Neural cell (in vitro differentiated cells): ENCODE measurements around the gene ERBB4. TPM values are rescaled to one million over a fixed set of nuclear protein-coding genes. Genes with fewer than 3 reads are reported as not detected.

Source experiments
- H2AFZ ChIP-seq: fragments of 200-600, 300-800 bp; sonication (generic), shearing (Covaris generic); 2 replicates; pipeline ENCODE4 v1.6.0; 2014; ENCODE audit warnings: low read depth, mild to moderate bottlenecking, antibody characterized with exemption, low read length, moderate library complexity
- H3F3A ChIP-seq: fragments of 200-600 bp; shearing (Covaris generic); 2 replicates; pipeline ENCODE4 v1.6.1; 2016; ENCODE audit warnings: mild to moderate bottlenecking, moderate library complexity, mixed read lengths, antibody characterized with exemption, low read length; ENCODE audit not compliant: insufficient read depth, poor library complexity, severe bottlenecking
- H3K27ac ChIP-seq: fragments of 200-600, 300-800 bp; sonication (generic), shearing (Covaris generic); 2 replicates; pipeline ENCODE4 v1.5.1; 2014; ENCODE audit warnings: mild to moderate bottlenecking, low read length, moderate library complexity
- H3K27me3 ChIP-seq: fragments of 300-800, 200-600 bp; sonication (generic), shearing (Covaris generic); 2 replicates; pipeline ENCODE4 v1.6.0; 2014; ENCODE audit warnings: mild to moderate bottlenecking, low read depth, low read length, moderate library complexity; ENCODE audit not compliant: insufficient read depth
- H3K36me3 ChIP-seq: fragments of 300-800, 200-600 bp; sonication (generic), shearing (Covaris generic); 2 replicates; pipeline ENCODE4 v1.5.1; 2014; ENCODE audit warnings: mild to moderate bottlenecking, antibody characterized with exemption, low read length, moderate library complexity; ENCODE audit not compliant: insufficient read depth
- H3K4me2 ChIP-seq: fragments of 300-800, 200-600 bp; sonication (generic), shearing (Covaris generic); 2 replicates; pipeline ENCODE4 v1.6.0; 2014; ENCODE audit warnings: mild to moderate bottlenecking, low read length
- H3K4me3 ChIP-seq: fragments of 300-800, 200-600 bp; sonication (generic), shearing (Covaris generic); 2 replicates; pipeline ENCODE4 v1.5.1; 2014; ENCODE audit warnings: mild to moderate bottlenecking, low read length, moderate library complexity
- H3K79me2 ChIP-seq: fragments of 200-600 bp; shearing (Covaris generic); replicated peaks from 2 replicates; pipeline ENCODE4 v1.6.0; 2014; ENCODE audit warnings: mild to moderate bottlenecking, low read length, moderate library complexity; ENCODE audit not compliant: insufficient read depth
- H3K9ac ChIP-seq: fragments of 300-800, 200-600 bp; sonication (generic), shearing (Covaris generic); 2 replicates; pipeline ENCODE4 v1.6.1; 2016; ENCODE audit warnings: mild to moderate bottlenecking, low read length, mixed read lengths
- H3K9me2 ChIP-seq: fragments of 200-600 bp; shearing (Covaris generic); 2 replicates; pipeline ENCODE4 v1.6.1; 2016; ENCODE audit warnings: mild to moderate bottlenecking, low read length, mixed read lengths; ENCODE audit not compliant: insufficient read depth
- H3K9me3 ChIP-seq: fragments of 200-600, 300-800 bp; sonication (generic), shearing (Covaris generic); 2 replicates; pipeline ENCODE4 v1.6.1; 2016; ENCODE audit warnings: mild to moderate bottlenecking, mixed run types, low read length, moderate library complexity, mixed read lengths
- H4K20me1 ChIP-seq: fragments of 200-600 bp; shearing (Covaris generic); 2 replicates; pipeline ENCODE4 v1.6.1; 2016; ENCODE audit warnings: mild to moderate bottlenecking, mixed run types; ENCODE audit not compliant: insufficient read depth
- EP300 ChIP-seq: fragments of 450-650 bp; conservative IDR thresholded peaks from 2 replicates; pipeline ENCODE4 v1.6.1; 2014; ENCODE audit warnings: antibody characterized with exemption, mild to moderate bottlenecking, moderate library complexity; ENCODE audit not compliant: poor library complexity, severe bottlenecking
- EZH2 ChIP-seq: fragments of 200-600, 300-800 bp; shearing (Covaris generic), sonication (generic); IDR thresholded peaks from 2 replicates; pipeline ENCODE4 v1.6.1; 2014; ENCODE audit warnings: antibody characterized with exemption, low read length, borderline replicate concordance, mild to moderate bottlenecking; ENCODE audit not compliant: insufficient read depth, poor library complexity, severe bottlenecking
- MXI1 ChIP-seq: fragments of 450-650 bp; conservative IDR thresholded peaks from 2 replicates; pipeline ENCODE4 v1.6.1; 2014; ENCODE audit warnings: antibody characterized with exemption, mild to moderate bottlenecking; ENCODE audit not compliant: poor library complexity, severe bottlenecking
- POLR2AphosphoS5 ChIP-seq: IDR thresholded peaks from 2 replicates; pipeline ENCODE4 v1.6.1; 2012
- RAD21 ChIP-seq: fragments of 450-650 bp; conservative IDR thresholded peaks from 2 replicates; pipeline ENCODE4 v1.6.1; 2014; ENCODE audit warnings: antibody characterized with exemption, mild to moderate bottlenecking, moderate library complexity
- SMC3 ChIP-seq: fragments of 450-650 bp; conservative IDR thresholded peaks from 2 replicates; pipeline ENCODE4 v1.6.1; 2014; ENCODE audit warnings: antibody characterized with exemption, mild to moderate bottlenecking, moderate library complexity; ENCODE audit not compliant: poor library complexity
- TAF1 ChIP-seq: IDR thresholded peaks from 2 replicates; pipeline ENCODE4 v1.6.1; 2012; ENCODE audit warnings: low read depth
- polyA plus RNA-seq: library from polyadenylated mRNA; depleted of rRNA; stranded (reverse); fragments of >200 nt; gene quantifications from 2 replicates; pipeline ENCODE4 v1.2.3, GENCODE V29; 2014
- TF ChIP-seq, protein P1 (sequence below): fragments of 450-650 bp; IDR thresholded peaks from 2 replicates; pipeline ENCODE4 v1.5.1; 2014; ENCODE audit warnings: antibody characterized with exemption, mild to moderate bottlenecking, moderate library complexity; ENCODE audit not compliant: poor library complexity, severe bottlenecking
- TF ChIP-seq, protein P2 (sequence below): IDR thresholded peaks from 2 replicates; pipeline ENCODE4 v1.6.1; 2012; ENCODE audit warnings: borderline replicate concordance

Gene ERBB4
- polyA plus RNA-seq, 1 donor from 2014 or later = 0.69 TPM

DNA sequence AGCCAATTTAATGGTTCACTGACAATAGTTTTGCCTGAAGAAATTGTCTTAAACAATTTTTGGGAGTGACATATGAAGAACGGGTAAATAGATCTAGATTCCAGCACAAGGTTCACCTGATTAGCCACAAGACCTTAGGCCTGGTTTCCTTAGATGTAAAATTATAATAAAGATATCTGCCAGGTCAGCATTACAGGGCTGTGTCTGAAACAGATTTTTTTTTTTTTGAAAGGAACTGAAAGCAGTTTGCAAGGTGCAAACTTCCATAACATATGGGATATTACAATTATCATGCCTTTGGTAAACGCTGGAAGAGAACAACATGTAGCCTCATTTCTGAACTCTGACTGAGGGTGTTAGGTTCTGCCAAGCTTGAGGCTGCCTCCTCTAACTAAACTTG is 599.4 kb downstream of the ERBB4 start:
- Histone ChIP-seq H3K9ac (no peak overlapping the region), H3F3A (no peaks in the 10 kb centered on the region), H3K4me3 (no peak overlapping the region), H3K79me2 (no peaks in the 10 kb centered on the region), H2AFZ (no peak overlapping the region), H4K20me1 (no peaks in the 10 kb centered on the region), H3K9me3 (no peaks in the 10 kb centered on the region), H3K9me2 (no peaks in the 10 kb centered on the region), H3K27me3 (no peaks in the 10 kb centered on the region), H3K27ac (no peak overlapping the region), H3K36me3 (no peaks in the 10 kb centered on the region), H3K4me2 (no peak overlapping the region)
- TF ChIP-seq SMC3 (no peak), RAD21 (no peak), POLR2AphosphoS5 (no peak)
- TF ChIP-seq, protein P1, sequence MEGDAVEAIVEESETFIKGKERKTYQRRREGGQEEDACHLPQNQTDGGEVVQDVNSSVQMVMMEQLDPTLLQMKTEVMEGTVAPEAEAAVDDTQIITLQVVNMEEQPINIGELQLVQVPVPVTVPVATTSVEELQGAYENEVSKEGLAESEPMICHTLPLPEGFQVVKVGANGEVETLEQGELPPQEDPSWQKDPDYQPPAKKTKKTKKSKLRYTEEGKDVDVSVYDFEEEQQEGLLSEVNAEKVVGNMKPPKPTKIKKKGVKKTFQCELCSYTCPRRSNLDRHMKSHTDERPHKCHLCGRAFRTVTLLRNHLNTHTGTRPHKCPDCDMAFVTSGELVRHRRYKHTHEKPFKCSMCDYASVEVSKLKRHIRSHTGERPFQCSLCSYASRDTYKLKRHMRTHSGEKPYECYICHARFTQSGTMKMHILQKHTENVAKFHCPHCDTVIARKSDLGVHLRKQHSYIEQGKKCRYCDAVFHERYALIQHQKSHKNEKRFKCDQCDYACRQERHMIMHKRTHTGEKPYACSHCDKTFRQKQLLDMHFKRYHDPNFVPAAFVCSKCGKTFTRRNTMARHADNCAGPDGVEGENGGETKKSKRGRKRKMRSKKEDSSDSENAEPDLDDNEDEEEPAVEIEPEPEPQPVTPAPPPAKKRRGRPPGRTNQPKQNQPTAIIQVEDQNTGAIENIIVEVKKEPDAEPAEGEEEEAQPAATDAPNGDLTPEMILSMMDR = no peak

DNA sequence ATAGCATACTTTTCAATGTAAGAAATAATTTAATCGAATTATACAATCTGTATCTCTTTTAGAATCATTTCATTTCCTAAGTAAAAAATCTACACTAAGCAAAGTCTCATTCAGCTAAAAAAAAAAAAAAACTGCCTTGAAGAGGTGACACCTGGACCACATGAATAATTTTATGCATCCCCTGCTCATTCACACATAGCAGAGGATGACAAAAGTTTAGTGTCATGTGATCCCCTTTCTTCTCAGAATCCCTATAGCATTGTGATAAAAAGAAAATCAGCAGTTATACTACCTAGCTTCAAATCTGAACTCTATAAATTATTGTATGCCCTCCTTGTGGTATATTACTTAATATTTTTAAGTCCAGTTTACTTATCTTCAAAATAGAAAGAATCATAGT is 603.8 kb downstream of the ERBB4 start:
- TF ChIP-seq, protein P2, sequence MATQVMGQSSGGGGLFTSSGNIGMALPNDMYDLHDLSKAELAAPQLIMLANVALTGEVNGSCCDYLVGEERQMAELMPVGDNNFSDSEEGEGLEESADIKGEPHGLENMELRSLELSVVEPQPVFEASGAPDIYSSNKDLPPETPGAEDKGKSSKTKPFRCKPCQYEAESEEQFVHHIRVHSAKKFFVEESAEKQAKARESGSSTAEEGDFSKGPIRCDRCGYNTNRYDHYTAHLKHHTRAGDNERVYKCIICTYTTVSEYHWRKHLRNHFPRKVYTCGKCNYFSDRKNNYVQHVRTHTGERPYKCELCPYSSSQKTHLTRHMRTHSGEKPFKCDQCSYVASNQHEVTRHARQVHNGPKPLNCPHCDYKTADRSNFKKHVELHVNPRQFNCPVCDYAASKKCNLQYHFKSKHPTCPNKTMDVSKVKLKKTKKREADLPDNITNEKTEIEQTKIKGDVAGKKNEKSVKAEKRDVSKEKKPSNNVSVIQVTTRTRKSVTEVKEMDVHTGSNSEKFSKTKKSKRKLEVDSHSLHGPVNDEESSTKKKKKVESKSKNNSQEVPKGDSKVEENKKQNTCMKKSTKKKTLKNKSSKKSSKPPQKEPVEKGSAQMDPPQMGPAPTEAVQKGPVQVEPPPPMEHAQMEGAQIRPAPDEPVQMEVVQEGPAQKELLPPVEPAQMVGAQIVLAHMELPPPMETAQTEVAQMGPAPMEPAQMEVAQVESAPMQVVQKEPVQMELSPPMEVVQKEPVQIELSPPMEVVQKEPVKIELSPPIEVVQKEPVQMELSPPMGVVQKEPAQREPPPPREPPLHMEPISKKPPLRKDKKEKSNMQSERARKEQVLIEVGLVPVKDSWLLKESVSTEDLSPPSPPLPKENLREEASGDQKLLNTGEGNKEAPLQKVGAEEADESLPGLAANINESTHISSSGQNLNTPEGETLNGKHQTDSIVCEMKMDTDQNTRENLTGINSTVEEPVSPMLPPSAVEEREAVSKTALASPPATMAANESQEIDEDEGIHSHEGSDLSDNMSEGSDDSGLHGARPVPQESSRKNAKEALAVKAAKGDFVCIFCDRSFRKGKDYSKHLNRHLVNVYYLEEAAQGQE = no peak
- TF ChIP-seq RAD21 (no peak), TAF1 (no peak), POLR2AphosphoS5 (no peak), EZH2 (no peak), EP300 (no peak), MXI1 (no peak)
- Histone ChIP-seq H4K20me1 (no peaks in the 10 kb centered on the region), H3K4me3 (no peak overlapping the region), H2AFZ (no peak overlapping the region), H3K4me2 (no peak overlapping the region), H3K9me2 (no peaks in the 10 kb centered on the region), H3K27ac (no peak overlapping the region), H3K36me3 (no peaks in the 10 kb centered on the region), H3K27me3 (no peaks in the 10 kb centered on the region), H3K9ac (no peak overlapping the region), H3K79me2 (no peaks in the 10 kb centered on the region), H3K9me3 (no peaks in the 10 kb centered on the region), H3F3A (no peaks in the 10 kb centered on the region)

GRCh38 chr2:211931314-211931713 is 607.3 kb downstream of the ERBB4 start:
- Histone ChIP-seq H3K79me2 (no peaks in the 10 kb centered on the region), H3F3A (no peaks in the 10 kb centered on the region), H3K9ac (no peak overlapping the region), H3K27ac (no peak overlapping the region), H3K36me3 (no peaks in the 10 kb centered on the region), H2AFZ (no peak overlapping the region), H3K4me3 (no peak overlapping the region), H4K20me1 (no peaks in the 10 kb centered on the region), H3K9me3 (no peaks in the 10 kb centered on the region), H3K27me3 (no peaks in the 10 kb centered on the region), H3K9me2 (no peaks in the 10 kb centered on the region), H3K4me2 (no peak overlapping the region)
- TF ChIP-seq EP300 (no peak), MXI1 (no peak), POLR2AphosphoS5 (no peak), EZH2 (no peak), SMC3 (no peak), TAF1 (no peak), RAD21 (no peak)
- TF ChIP-seq, protein P1 = no peak
- TF ChIP-seq, protein P2 = no peak
